ENCODE results near the gene ATE1.

- no peak for TF ChIP-seq CTCF (conservative IDR thresholded peaks at IDR 0.05; ENCODE audit: low read depth, low read length)
- no peak for TF ChIP-seq POLR2A (IDR thresholded peaks at IDR 0.05; ENCODE audit: low read depth, low read length)
- TF ChIP-seq RCOR1 (IDR thresholded peaks at IDR 0.05; ENCODE audit: insufficient replicate concordance, low read length): peak; percentile 44
- no peak for TF ChIP-seq FOS (IDR thresholded peaks at IDR 0.05; ENCODE audit: low read depth, low read length)
- no peak for TF ChIP-seq RAD21 (IDR thresholded peaks at IDR 0.05; ENCODE audit: low read length)
- TF ChIP-seq RFX5 (IDR thresholded peaks at IDR 0.05; ENCODE audit: low read depth, low read length): no peak
- TF ChIP-seq CEBPB (IDR thresholded peaks at IDR 0.05; ENCODE audit: low read depth, low read length): no peak
- TF ChIP-seq USF2 (IDR thresholded peaks at IDR 0.05; ENCODE audit: low read depth, low read length): no peak
- TF ChIP-seq NFE2L2 (IDR thresholded peaks at IDR 0.05; ENCODE audit: low read depth, low read length): no peak
Observed at GRCh38 chr10:121928528-121928884, 675 bp upstream of the ATE1 start.
